ENCODE data around the gene BMPR2.

BMPR2 gene

GRCh38 chr2:202604699-202605098, 228.6 kb downstream of the BMPR2 start:
- CTCF ChIA-PET, result no interaction called here
- TF ChIP-seq, protein P1, sequence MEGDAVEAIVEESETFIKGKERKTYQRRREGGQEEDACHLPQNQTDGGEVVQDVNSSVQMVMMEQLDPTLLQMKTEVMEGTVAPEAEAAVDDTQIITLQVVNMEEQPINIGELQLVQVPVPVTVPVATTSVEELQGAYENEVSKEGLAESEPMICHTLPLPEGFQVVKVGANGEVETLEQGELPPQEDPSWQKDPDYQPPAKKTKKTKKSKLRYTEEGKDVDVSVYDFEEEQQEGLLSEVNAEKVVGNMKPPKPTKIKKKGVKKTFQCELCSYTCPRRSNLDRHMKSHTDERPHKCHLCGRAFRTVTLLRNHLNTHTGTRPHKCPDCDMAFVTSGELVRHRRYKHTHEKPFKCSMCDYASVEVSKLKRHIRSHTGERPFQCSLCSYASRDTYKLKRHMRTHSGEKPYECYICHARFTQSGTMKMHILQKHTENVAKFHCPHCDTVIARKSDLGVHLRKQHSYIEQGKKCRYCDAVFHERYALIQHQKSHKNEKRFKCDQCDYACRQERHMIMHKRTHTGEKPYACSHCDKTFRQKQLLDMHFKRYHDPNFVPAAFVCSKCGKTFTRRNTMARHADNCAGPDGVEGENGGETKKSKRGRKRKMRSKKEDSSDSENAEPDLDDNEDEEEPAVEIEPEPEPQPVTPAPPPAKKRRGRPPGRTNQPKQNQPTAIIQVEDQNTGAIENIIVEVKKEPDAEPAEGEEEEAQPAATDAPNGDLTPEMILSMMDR (conservative IDR thresholded peaks at IDR 0.05; ENCODE audit: low read depth), result no peak
- POLR2A ChIA-PET (ENCODE audit: low non-redundant PET), result no interaction called here
- DNase-seq (ENCODE audit: low spot score), result no peak
- no peak overlapping the region for H3K27ac ChIP-seq

GRCh38 chr2:202605174-202605573, 229.0 kb downstream of the BMPR2 start:
- CTCF ChIA-PET, result no interaction called here
- POLR2A ChIA-PET (ENCODE audit: low non-redundant PET), result no interaction called here
- H3K27ac ChIP-seq, result no peak overlapping the region
- TF ChIP-seq, protein P1 (conservative IDR thresholded peaks at IDR 0.05; ENCODE audit: low read depth), result no peak
- no peak for DNase-seq (ENCODE audit: low spot score)

GRCh38 chr2:202608142-202608852, 232.2 kb downstream of the BMPR2 start:
- POLR2A ChIA-PET (ENCODE audit: low non-redundant PET), result no interaction called here
- CTCF ChIA-PET, result no interaction called here
- DNase-seq (ENCODE audit: low spot score), result no peak
- no peak overlapping the region for H3K27ac ChIP-seq
- TF ChIP-seq, protein P1 (conservative IDR thresholded peaks at IDR 0.05; ENCODE audit: low read depth), result no peak

DNA sequence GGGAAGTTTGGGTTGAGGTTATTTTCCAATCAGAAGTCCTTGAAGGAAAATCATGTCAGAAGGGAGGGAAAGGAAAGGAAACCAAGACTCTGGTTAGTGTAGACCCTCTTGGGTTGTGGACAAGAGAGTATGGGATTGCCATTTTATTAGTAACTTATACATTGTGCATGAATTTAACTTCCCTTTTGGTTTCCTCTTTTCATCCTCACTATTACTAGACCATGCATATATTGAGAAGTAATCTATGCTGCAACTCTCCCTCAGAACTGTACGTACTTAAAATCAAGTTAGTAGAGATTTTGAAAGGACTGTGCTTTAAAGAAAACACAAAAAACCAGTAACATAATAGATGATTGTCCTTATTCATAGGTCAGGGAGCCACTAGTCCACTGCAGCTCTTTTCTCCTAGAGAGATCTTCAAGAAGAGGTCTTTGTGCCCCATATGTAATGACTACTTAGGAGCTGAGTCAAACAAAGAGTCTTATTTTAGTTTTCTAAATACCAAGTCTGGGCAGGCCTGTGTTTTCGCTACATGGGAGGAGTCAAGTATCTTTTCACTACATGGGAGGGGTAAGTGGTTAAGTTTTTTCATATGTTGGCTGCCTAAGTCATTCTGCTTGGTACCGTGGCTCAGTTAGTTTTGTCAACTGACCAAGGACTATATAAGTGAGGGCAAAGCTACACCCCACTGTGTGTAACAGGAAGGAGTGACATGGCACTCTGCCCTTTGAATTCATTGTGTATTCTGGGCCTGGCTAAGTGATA, 233.4 kb downstream of the BMPR2 start:
- peak; percentile 30 for DNase-seq (ENCODE audit: low spot score)
- TF ChIP-seq, protein P1 (conservative IDR thresholded peaks at IDR 0.05; ENCODE audit: low read depth), result no peak
- CTCF ChIA-PET, result no interaction called here
- POLR2A ChIA-PET (ENCODE audit: low non-redundant PET), result interaction anchor here (0.6 kb wide), 1 partner anchor 77 kb away, joined by 3 read pairs; no protein-coding TSS in a partner anchor
- no peak overlapping the region for H3K27ac ChIP-seq

GRCh38 chr2:202610380-202610779, 234.3 kb downstream of the BMPR2 start:
- POLR2A ChIA-PET (ENCODE audit: low non-redundant PET), result no interaction called here
- CTCF ChIA-PET, result no interaction called here
- TF ChIP-seq, protein P1 (conservative IDR thresholded peaks at IDR 0.05; ENCODE audit: low read depth), result no peak
- no peak overlapping the region for H3K27ac ChIP-seq
- DNase-seq (ENCODE audit: low spot score), result no peak

- TF ChIP-seq, protein P1 (conservative IDR thresholded peaks at IDR 0.05; ENCODE audit: low read depth), result no peak
- DNase-seq (ENCODE audit: low spot score), result no peak
- ChIA-PET POLR2A (ENCODE audit: low non-redundant PET) (no interaction called here), CTCF (interaction anchor here (0.6 kb wide), 1 partner anchor 1497 kb away, joined by 3 read pairs; no protein-coding TSS in a partner anchor)
- no peak overlapping the region for H3K27ac ChIP-seq
Observed at GRCh38 chr2:202612145-202612544, 236.0 kb downstream of the BMPR2 start.

Measured in RWPE1 (cell line).